CD4-positive, CD25-positive, alpha-beta regulatory T cell (primary cell): ENCODE measurements around the gene ABCB1. TPM values are rescaled to one million over a fixed set of nuclear protein-coding genes. Genes with fewer than 3 reads are reported as not detected.
A peak's percentile ranks its signal among the peaks of the same experiment; 100 is the strongest.

Experiments used
- ATAC-seq, 2 donors: fragments of 150-1000 bp; cut with Tn5 transposase; one replicate each; pipeline ENCODE4 v1.10.0; 2021; ENCODE audit warnings: low read depth in 2 of 2, moderate number of reproducible peaks in 2 of 2, moderate library complexity in 1 of 2
- DNase-seq, 3 donors: peaks; one replicate each; pipeline versions ENCODE4 v3.0.0 to v3.0.0-alpha.2; 2012 to 2022; ENCODE audit warnings: mixed read lengths in 1 of 3
- H3K27ac ChIP-seq: one replicate; pipeline ENCODE4 v1.7.0; 2013; ENCODE audit warnings: mild to moderate bottlenecking, low read length; ENCODE audit not compliant: insufficient read depth, poor library complexity, severe bottlenecking
- H3K27me3 ChIP-seq: one replicate; pipeline ENCODE4 v1.7.0; 2013; ENCODE audit warnings: low read length; ENCODE audit not compliant: control insufficient read depth, insufficient read depth
- H3K36me3 ChIP-seq: one replicate; pipeline ENCODE4 v1.7.0; 2013; ENCODE audit warnings: mild to moderate bottlenecking, low read length, moderate library complexity; ENCODE audit not compliant: control insufficient read depth, insufficient read depth
- H3K4me1 ChIP-seq: 2 replicates; pipeline ENCODE4 v1.7.0; 2013; ENCODE audit warnings: mild to moderate bottlenecking, low read length; ENCODE audit not compliant: insufficient read depth, control insufficient read depth, poor library complexity, severe bottlenecking
- H3K4me3 ChIP-seq: one replicate; pipeline ENCODE4 v1.7.0; 2013; ENCODE audit warnings: low read depth, mild to moderate bottlenecking, low read length, moderate library complexity
- H3K9me3 ChIP-seq, 2 experiments: 1 replicate in 1 of 2; 2 replicates in 1 of 2; pipeline ENCODE4 v1.7.0; 2013; ENCODE audit warnings: low read length in 2 of 2, mild to moderate bottlenecking in 1 of 2, moderate library complexity in 1 of 2; ENCODE audit not compliant: control insufficient read depth in 2 of 2
- H3K27ac Mint-ChIP-seq, 3 donors: one replicate each; pipeline ENCODE4 v1.8.0; 2020 to 2022; ENCODE audit warnings: mild to moderate bottlenecking in 3 of 3, mixed read lengths in 3 of 3, moderate library complexity in 2 of 3
- H3K27me3 Mint-ChIP-seq: one replicate; pipeline ENCODE4 v1.8.0; 2022; ENCODE audit warnings: mild to moderate bottlenecking, mixed read lengths
- H3K36me3 Mint-ChIP-seq: one replicate; pipeline ENCODE4 v1.8.0; 2020; ENCODE audit warnings: mixed read lengths
- H3K4me1 Mint-ChIP-seq, 4 donors: one replicate each; pipeline ENCODE4 v1.8.0; 2020 to 2022; ENCODE audit warnings: mixed read lengths in 4 of 4, mild to moderate bottlenecking in 1 of 4
- H3K4me3 Mint-ChIP-seq, 4 donors: one replicate each; pipeline ENCODE4 v1.8.0; 2020 to 2022; ENCODE audit warnings: mild to moderate bottlenecking in 4 of 4, mixed read lengths in 4 of 4, moderate library complexity in 3 of 4
- H3K9me3 Mint-ChIP-seq, 7 donors: one replicate each; pipeline ENCODE4 v1.8.0; 2020 to 2022; ENCODE audit warnings: mixed read lengths in 7 of 7, mild to moderate bottlenecking in 3 of 7, moderate library complexity in 2 of 7
- polyA plus RNA-seq, 4 donors: library from polyadenylated mRNA; unstranded; fragments of 300-500 nt; fragmentation: Illumina TruSeq; gene quantifications; one replicate each; pipeline ENCODE4 v1.2.3, GENCODE V29; 2021
- total RNA-seq: library from RNA; stranded (reverse); gene quantifications from one replicate; pipeline ENCODE4 v1.2.3, GENCODE V29; 2022

ABCB1 gene
- total RNA-seq = 1.2 TPM
- 1 to 10 TPM in 1 of 4 donors, under 1 TPM in 3; 0.06 to 2.0 (median 0.32) TPM for polyA plus RNA-seq

GRCh38 chr7:87600130-87601124 is at the start of gene ABCB1:
TSS of gene ABCB1 (minus strand) at chr7:87600884. CDS start at chr7:87600184, 700 bp downstream.
- peaks cover 26% of the 10 kb centered on the region for H3K27me3 ChIP-seq
- peak within 1 kb of the TSS; percentile 37 for H3K4me3 ChIP-seq
- no peaks in the 10 kb centered on the region for H3K36me3 Mint-ChIP-seq
- ATAC-seq (peak; percentile 63 to 64), DNase-seq (peak in 1 of 3 donors; percentile 41)
- peaks cover 0 to 5% (median 0%) of the 10 kb centered on the region in 7 donors for H3K9me3 Mint-ChIP-seq
- H3K27ac Mint-ChIP-seq = no peak within 1 kb of the TSS
- H3K4me1 ChIP-seq = peaks cover 11% of the 10 kb centered on the region
- peaks cover 61% of the 10 kb centered on the region for H3K27me3 Mint-ChIP-seq
- peaks cover 11 to 17% (median 14%) of the 10 kb centered on the region in 4 donors for H3K4me1 Mint-ChIP-seq
- no peaks in the 10 kb centered on the region for H3K9me3 ChIP-seq
- H3K36me3 ChIP-seq = no peaks in the 10 kb centered on the region
- peak within 1 kb of the TSS; percentile 7 to 75 (median 67) for H3K4me3 Mint-ChIP-seq
- H3K27ac ChIP-seq = no peak within 1 kb of the TSS

GRCh38 chr7:87648316-87648715 is 47.6 kb upstream of the ABCB1 start:
- Mint-ChIP-seq H3K36me3 (no peaks in the 10 kb centered on the region), H3K4me3 (no peak overlapping the region), H3K4me1 (no peaks in the 10 kb centered on the region), H3K9me3 (peaks cover 0 to 1% (median 0%) of the 10 kb centered on the region in 7 donors), H3K27me3 (peaks cover 5% of the 10 kb centered on the region), H3K27ac (no peak overlapping the region)
- DNase-seq = no peak
- Histone ChIP-seq H3K27ac (no peak overlapping the region), H3K36me3 (no peaks in the 10 kb centered on the region), H3K4me1 (no peaks in the 10 kb centered on the region), H3K4me3 (no peak overlapping the region), H3K9me3 (no peaks in the 10 kb centered on the region), H3K27me3 (no peaks in the 10 kb centered on the region)
- no peak for ATAC-seq

- H3K4me1 Mint-ChIP-seq = no peaks in the 10 kb centered on the region
- H3K4me3 ChIP-seq = no peak overlapping the region
- no peak for ATAC-seq
- H3K36me3 ChIP-seq = no peaks in the 10 kb centered on the region
- no peaks in the 10 kb centered on the region for H3K27me3 ChIP-seq
- H3K36me3 Mint-ChIP-seq = no peaks in the 10 kb centered on the region
- H3K4me1 ChIP-seq = no peaks in the 10 kb centered on the region
- H3K27ac Mint-ChIP-seq = no peak overlapping the region
- no peak for DNase-seq
- no peak overlapping the region for H3K27ac ChIP-seq
- H3K9me3 ChIP-seq = no peaks in the 10 kb centered on the region
- peaks cover 5% of the 10 kb centered on the region for H3K27me3 Mint-ChIP-seq
- H3K9me3 Mint-ChIP-seq = peaks cover 0 to 1% (median 0%) of the 10 kb centered on the region in 7 donors
- H3K4me3 Mint-ChIP-seq = no peak overlapping the region
Measured at GRCh38 chr7:87645446-87645845, 44.8 kb upstream of the ABCB1 start.

- Mint-ChIP-seq H3K27ac (no peak overlapping the region), H3K9me3 (peaks cover 0 to 16% (median 4%) of the 10 kb centered on the region in 7 donors), H3K27me3 (peaks cover 11% of the 10 kb centered on the region), H3K4me1 (no peaks in the 10 kb centered on the region), H3K36me3 (no peaks in the 10 kb centered on the region), H3K4me3 (no peak overlapping the region)
- Histone ChIP-seq H3K4me1 (no peaks in the 10 kb centered on the region), H3K36me3 (no peaks in the 10 kb centered on the region), H3K4me3 (no peak overlapping the region), H3K27me3 (peaks cover 2% of the 10 kb centered on the region), H3K9me3 (peaks cover 0 to 6% of the 10 kb centered on the region in 2 experiments), H3K27ac (no peak overlapping the region)
- DNase-seq (no peak), ATAC-seq (no peak)
Measured at GRCh38 chr7:87635921-87636320, 35.2 kb upstream of the ABCB1 start.

- H3K4me1 ChIP-seq = peaks cover 20% of the 10 kb centered on the region
- DNase-seq (peak in 1 of 3 donors; percentile 4), ATAC-seq (no peak)
- no peak overlapping the region for H3K4me3 ChIP-seq
- no peaks in the 10 kb centered on the region for H3K9me3 ChIP-seq
- peaks cover 11% of the 10 kb centered on the region for H3K27me3 ChIP-seq
- Mint-ChIP-seq H3K9me3 (peaks cover 0 to 3% (median 0%) of the 10 kb centered on the region in 7 donors), H3K27ac (no peak overlapping the region), H3K4me3 (peak overlapping the region; percentile 61 to 81 (median 78)), H3K36me3 (no peaks in the 10 kb centered on the region), H3K4me1 (peaks cover 0 to 16% (median 9%) of the 10 kb centered on the region in 4 donors), H3K27me3 (peaks cover 39% of the 10 kb centered on the region)
- H3K27ac ChIP-seq = no peak overlapping the region
- no peaks in the 10 kb centered on the region for H3K36me3 ChIP-seq
Measured at GRCh38 chr7:87628780-87629569, 28.3 kb upstream of the ABCB1 start.

GRCh38 chr7:87627634-87627994 is 26.9 kb upstream of the ABCB1 start:
- no peak overlapping the region for H3K27ac ChIP-seq
- H3K27ac Mint-ChIP-seq = no peak overlapping the region
- peaks cover 0 to 16% (median 9%) of the 10 kb centered on the region in 4 donors for H3K4me1 Mint-ChIP-seq
- H3K36me3 ChIP-seq = no peaks in the 10 kb centered on the region
- H3K4me3 ChIP-seq = peak overlapping the region; percentile 32
- H3K36me3 Mint-ChIP-seq = no peaks in the 10 kb centered on the region
- peaks cover 0 to 3% (median 0%) of the 10 kb centered on the region in 7 donors for H3K9me3 Mint-ChIP-seq
- H3K4me1 ChIP-seq = peaks cover 20% of the 10 kb centered on the region
- H3K27me3 Mint-ChIP-seq = peaks cover 43% of the 10 kb centered on the region
- peak in 1 of 3 donors; percentile 1 for DNase-seq
- peak overlapping the region; percentile 59 to 79 (median 75) for H3K4me3 Mint-ChIP-seq
- H3K9me3 ChIP-seq = no peaks in the 10 kb centered on the region
- H3K27me3 ChIP-seq = peaks cover 11% of the 10 kb centered on the region
- ATAC-seq = peak; percentile 13 to 16

GRCh38 chr7:87625101-87625500 is 24.4 kb upstream of the ABCB1 start:
- peaks cover 0 to 3% (median 0%) of the 10 kb centered on the region in 7 donors for H3K9me3 Mint-ChIP-seq

More at GRCh38 chr7:87625101-87625500, 24.4 kb upstream of the ABCB1 start:
- Histone ChIP-seq H3K36me3 (no peaks in the 10 kb centered on the region), H3K27ac (no peak overlapping the region), H3K4me3 (no peak overlapping the region), H3K4me1 (peaks cover 20% of the 10 kb centered on the region), H3K9me3 (no peaks in the 10 kb centered on the region), H3K27me3 (peaks cover 6% of the 10 kb centered on the region)
- ATAC-seq = no peak
- H3K27ac Mint-ChIP-seq = no peak overlapping the region
- H3K36me3 Mint-ChIP-seq = no peaks in the 10 kb centered on the region
- H3K4me3 Mint-ChIP-seq = no peak overlapping the region
- no peak for DNase-seq
- peaks cover 35% of the 10 kb centered on the region for H3K27me3 Mint-ChIP-seq
- H3K4me1 Mint-ChIP-seq = peaks cover 0 to 16% (median 9%) of the 10 kb centered on the region in 4 donors
